Lung (tissue), 12 donors: Measurements from ENCODE around the gene PRKCQ. TPM values are rescaled to one million over a fixed set of nuclear protein-coding genes. Genes with fewer than 3 reads are reported as not detected.
"Not testable (repeated sequence)": the region's sequence is repeated elsewhere in the genome, so short reads cannot be mapped to it uniquely, and the experiment has no call there.

Experiments
- ATAC-seq: fragments of 200-7000 bp; cut with Tn5 transposase; one replicate; pipeline ENCODE4 v1.9.1; 2020; ENCODE audit warnings: moderate number of reproducible peaks; ENCODE audit not compliant: insufficient read depth, low FRiP score
- DNase-seq, 3 donors: peaks; one replicate each; pipeline ENCODE4 v3.0.0-alpha.2; 2013 to 2017
- H3K27ac ChIP-seq, 2 donors: one replicate each; pipeline ENCODE4 v1.5.1; 2013; ENCODE audit warnings: mild to moderate bottlenecking in 2 of 2, moderate library complexity in 2 of 2, control low read depth in 1 of 2, inconsistent platforms in 1 of 2, low read depth in 1 of 2, low read length in 1 of 2
- H3K27me3 ChIP-seq, 3 donors: one replicate each; pipeline ENCODE4 v1.5.1; 2013; ENCODE audit warnings: low read length in 2 of 3; ENCODE audit not compliant: control insufficient read depth in 3 of 3, insufficient read depth in 3 of 3
- H3K36me3 ChIP-seq, 4 donors: one replicate each; pipeline ENCODE4 v1.5.1; 2013; ENCODE audit warnings: low read length in 4 of 4, mild to moderate bottlenecking in 1 of 4, moderate library complexity in 1 of 4; ENCODE audit not compliant: control insufficient read depth in 4 of 4, insufficient read depth in 4 of 4
- H3K4me1 ChIP-seq, 5 donors: one replicate each; pipeline ENCODE4 v1.5.1; 2013; ENCODE audit warnings: low read length in 5 of 5, mild to moderate bottlenecking in 2 of 5, moderate library complexity in 1 of 5; ENCODE audit not compliant: control insufficient read depth in 5 of 5, insufficient read depth in 5 of 5
- H3K4me3 ChIP-seq: one replicate; pipeline ENCODE4 v1.5.1; 2013; ENCODE audit warnings: mild to moderate bottlenecking, control low read depth, moderate library complexity
- H3K9ac ChIP-seq, 2 donors: one replicate each; pipeline ENCODE4 v1.5.1; 2013; ENCODE audit warnings: low read length in 2 of 2, control low read depth in 1 of 2; ENCODE audit not compliant: insufficient read depth in 1 of 2
- H3K9me3 ChIP-seq, 4 donors: one replicate each; pipeline ENCODE4 v1.5.1; 2013; ENCODE audit warnings: low read length in 3 of 4, mild to moderate bottlenecking in 1 of 4, moderate library complexity in 1 of 4; ENCODE audit not compliant: control insufficient read depth in 4 of 4, insufficient read depth in 3 of 4
- WGBS, 2 donors: extraction: QIAGEN DNeasy Blood & Tissue Kit; methylation state at CpG; one replicate each; pipeline ENCODE4 v1.1.7; 2013; 5-methylcytosine and 5-hydroxymethylcytosine counted together
- polyA plus RNA-seq, 2 donors: library from polyadenylated mRNA; stranded (reverse); fragments of 200-250 nt; gene quantifications; one replicate each; pipeline ENCODE4 v1.2.1, GENCODE V29; 2013
- total RNA-seq, 2 donors: library from RNA; depleted of rRNA in 1 of 2; stranded (reverse); fragments of >200 nt in 1 of 2; gene quantifications; one replicate each; pipeline ENCODE4 v1.2.1, GENCODE V29; 2014 to 2021
- TF ChIP-seq, protein P1 (sequence below): IDR thresholded peaks from 2 replicates; pipeline ENCODE4 v1.5.1; 2012; ENCODE audit warnings: mild to moderate bottlenecking; ENCODE audit errors: control extremely low read depth, extremely low read depth
- donor health status: control.
- donor health status: control.
- donor health status: Bipolar disorder and iron deficiency.
- donor health status: healthy.
- donor health status: DM: yes; HTN: yes; CAD: no.

Gene PRKCQ
- total and polyA plus RNA-seq, 4 donors: 2.8 to 9.1 (median 7.2) TPM

DNA sequence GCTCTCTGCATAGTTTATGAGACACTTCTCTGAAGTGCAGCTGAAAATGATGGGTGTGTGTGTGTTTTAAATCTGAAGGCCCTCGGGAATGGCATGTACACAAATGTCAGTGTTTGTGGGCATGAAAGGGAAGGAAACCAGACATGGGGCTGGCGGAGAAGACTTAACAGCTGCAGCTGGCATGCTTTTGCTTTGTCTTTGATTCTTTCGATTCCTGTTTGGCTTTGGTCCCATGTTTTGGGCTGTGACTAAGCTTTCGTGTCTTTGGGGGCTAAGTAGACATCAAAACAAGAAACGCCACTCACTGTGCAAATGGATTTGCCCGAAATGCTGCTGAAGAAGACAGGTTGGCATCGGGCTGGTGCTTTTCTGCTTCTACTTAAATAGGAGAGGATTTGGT lies 198.0 kb downstream of the PRKCQ start:
- peak overlapping the region in 1 of 2 donors; percentile 76 for H3K27ac ChIP-seq
- peaks cover 0 to 18% (median 11%) of the 10 kb centered on the region in 5 donors for H3K4me1 ChIP-seq
- TF ChIP-seq, protein P1, sequence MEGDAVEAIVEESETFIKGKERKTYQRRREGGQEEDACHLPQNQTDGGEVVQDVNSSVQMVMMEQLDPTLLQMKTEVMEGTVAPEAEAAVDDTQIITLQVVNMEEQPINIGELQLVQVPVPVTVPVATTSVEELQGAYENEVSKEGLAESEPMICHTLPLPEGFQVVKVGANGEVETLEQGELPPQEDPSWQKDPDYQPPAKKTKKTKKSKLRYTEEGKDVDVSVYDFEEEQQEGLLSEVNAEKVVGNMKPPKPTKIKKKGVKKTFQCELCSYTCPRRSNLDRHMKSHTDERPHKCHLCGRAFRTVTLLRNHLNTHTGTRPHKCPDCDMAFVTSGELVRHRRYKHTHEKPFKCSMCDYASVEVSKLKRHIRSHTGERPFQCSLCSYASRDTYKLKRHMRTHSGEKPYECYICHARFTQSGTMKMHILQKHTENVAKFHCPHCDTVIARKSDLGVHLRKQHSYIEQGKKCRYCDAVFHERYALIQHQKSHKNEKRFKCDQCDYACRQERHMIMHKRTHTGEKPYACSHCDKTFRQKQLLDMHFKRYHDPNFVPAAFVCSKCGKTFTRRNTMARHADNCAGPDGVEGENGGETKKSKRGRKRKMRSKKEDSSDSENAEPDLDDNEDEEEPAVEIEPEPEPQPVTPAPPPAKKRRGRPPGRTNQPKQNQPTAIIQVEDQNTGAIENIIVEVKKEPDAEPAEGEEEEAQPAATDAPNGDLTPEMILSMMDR: no peak
- no peaks in the 10 kb centered on the region for H3K36me3 ChIP-seq
- H3K27me3 ChIP-seq: no peaks in the 10 kb centered on the region
- ATAC-seq (peak; percentile 50), DNase-seq (peak; percentile 46 to 86 (median 82))
- H3K9ac ChIP-seq: no peak overlapping the region
- 2 to 9% methylated on average over 7 of the region's 7 CpGs for WGBS, 2 donors
- peaks cover 0 to 6% (median 0%) of the 10 kb centered on the region in 4 donors for H3K9me3 ChIP-seq
- no peak overlapping the region for H3K4me3 ChIP-seq

DNA sequence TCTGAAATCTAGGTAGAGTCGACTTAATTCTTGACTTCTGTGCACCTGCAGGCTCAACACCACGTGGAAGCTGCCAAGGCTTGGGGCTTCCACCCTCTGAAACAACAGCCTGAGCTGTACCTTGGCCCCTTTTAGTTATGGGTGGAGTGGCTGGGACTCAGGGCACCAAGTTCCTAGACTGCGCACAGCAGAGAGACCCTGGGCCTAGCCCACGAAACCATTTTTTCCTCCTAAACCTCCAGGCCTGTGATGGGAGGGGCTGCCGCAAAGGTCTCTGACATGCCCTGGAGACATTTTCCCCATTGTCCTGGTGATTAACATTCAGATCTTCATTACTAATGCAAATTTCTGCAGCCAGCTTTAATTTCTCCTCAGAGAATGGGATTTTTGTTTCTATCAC lies 199.6 kb downstream of the PRKCQ start:
- not testable (repeated sequence) for ATAC-seq, H3K9me3 ChIP-seq

DNA sequence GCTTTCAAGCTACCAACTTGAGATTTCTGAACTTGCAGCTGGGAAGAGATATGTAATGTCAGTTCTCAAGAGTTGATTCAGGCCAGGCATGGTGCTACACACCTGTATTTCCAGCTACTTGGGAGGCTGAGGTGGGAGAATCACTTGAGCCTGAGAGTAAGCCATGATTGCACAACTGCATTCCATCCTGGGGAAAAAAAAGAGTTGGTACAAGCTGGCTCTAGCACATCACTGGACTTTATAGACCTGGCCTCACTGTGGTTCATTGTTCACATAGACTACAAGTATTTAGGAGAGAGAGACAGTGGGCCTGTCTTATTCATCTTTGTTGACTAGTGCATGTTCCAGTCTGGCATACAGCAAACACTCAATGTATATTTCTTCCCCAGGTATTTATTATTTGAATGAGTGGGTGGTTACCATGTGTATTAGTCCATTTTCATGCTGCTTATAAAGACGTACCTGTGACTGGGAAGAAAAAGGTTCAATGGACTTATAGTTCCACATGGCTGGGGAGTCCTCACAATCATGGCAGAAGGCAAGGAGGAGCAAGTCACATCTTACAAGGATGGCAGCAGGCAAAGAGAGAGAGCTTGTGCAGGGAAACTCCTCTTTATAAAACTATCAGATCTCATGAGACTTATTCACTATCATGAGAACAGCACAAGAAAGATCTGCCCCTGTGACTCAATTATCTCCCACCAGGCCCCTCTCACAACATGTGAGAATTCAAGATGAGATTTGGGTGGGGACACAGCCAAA lies 200.9 kb downstream of the PRKCQ start:
- DNase-seq (no peak), ATAC-seq (no peak)
- Histone ChIP-seq H3K36me3 (no peaks in the 10 kb centered on the region), H3K4me3 (no peak overlapping the region), H3K4me1 (peaks cover 0 to 18% (median 8%) of the 10 kb centered on the region in 5 donors), H3K27me3 (no peaks in the 10 kb centered on the region), H3K9me3 (peaks cover 0 to 6% (median 0%) of the 10 kb centered on the region in 4 donors), H3K27ac (no peak overlapping the region), H3K9ac (no peak overlapping the region)
- TF ChIP-seq, protein P1: no peak
- 93 to 100% methylated on average over 1 of the region's 1 CpG for WGBS, 2 donors

More for the DNA sequence above, 199.6 kb downstream of the PRKCQ start:
- not testable (repeated sequence) for H3K4me3 ChIP-seq, DNase-seq, H3K36me3 ChIP-seq, H3K9ac ChIP-seq, H3K27me3 ChIP-seq, H3K27ac ChIP-seq
- 88% methylated on average over 5 of the region's 5 CpGs for WGBS, 2 donors
- H3K4me1 ChIP-seq: peaks cover 0 to 18% (median 11%) of the 10 kb centered on the region in 5 donors
